Transverse colon (tissue), 4 donors: ENCODE measurements around the gene ZDHHC22.

Experiments
- POLR2A ChIP-seq: fragments of 450-650 bp; IDR thresholded peaks from one replicate; pipeline ENCODE4 v1.6.1; 2016; ENCODE audit warnings: antibody characterized with exemption, mild to moderate bottlenecking, moderate library complexity
- POLR2AphosphoS5 ChIP-seq, 3 donors: sonication (generic); formaldehyde crosslinking; IDR thresholded peaks; one replicate each; pipeline ENCODE4 v1.6.1; 2016; ENCODE audit warnings: antibody characterized with exemption in 3 of 3
- TF ChIP-seq, protein P1 (sequence below), 5 experiments: fragments of 200-600 bp in 3 of 5; fragments of 450-650 bp in 2 of 5; sonication (generic) in 3 of 5; IDR thresholded peaks; 1 replicate in 2 of 5; 2 replicates in 3 of 5; pipeline ENCODE4 v1.5.1; 2016 to 2017; ENCODE audit warnings: antibody characterized with exemption in 5 of 5, inconsistent platforms in 3 of 5, mild to moderate bottlenecking in 2 of 5, moderate library complexity in 1 of 5

DNA sequence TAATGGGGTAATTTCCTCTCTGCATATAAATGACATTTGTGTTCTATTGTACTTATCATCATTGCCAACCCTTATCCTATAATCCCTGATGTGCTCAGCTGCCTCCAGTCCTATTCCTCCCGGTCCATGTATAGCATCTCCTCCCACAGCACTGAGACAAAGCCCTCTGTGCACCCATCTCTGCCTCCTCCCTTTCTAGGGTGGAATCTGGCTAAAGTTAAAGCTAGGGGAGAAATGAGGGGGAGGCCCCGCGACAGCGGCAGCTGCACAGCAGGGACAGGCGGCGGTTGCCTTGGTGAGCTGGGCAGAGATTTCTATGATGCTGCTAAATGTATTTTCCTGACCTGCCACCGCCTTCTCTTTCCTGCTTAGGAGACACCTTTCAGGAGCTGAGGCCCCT lies 12.8 kb upstream of the ZDHHC22 start:
- TF ChIP-seq, protein P1, sequence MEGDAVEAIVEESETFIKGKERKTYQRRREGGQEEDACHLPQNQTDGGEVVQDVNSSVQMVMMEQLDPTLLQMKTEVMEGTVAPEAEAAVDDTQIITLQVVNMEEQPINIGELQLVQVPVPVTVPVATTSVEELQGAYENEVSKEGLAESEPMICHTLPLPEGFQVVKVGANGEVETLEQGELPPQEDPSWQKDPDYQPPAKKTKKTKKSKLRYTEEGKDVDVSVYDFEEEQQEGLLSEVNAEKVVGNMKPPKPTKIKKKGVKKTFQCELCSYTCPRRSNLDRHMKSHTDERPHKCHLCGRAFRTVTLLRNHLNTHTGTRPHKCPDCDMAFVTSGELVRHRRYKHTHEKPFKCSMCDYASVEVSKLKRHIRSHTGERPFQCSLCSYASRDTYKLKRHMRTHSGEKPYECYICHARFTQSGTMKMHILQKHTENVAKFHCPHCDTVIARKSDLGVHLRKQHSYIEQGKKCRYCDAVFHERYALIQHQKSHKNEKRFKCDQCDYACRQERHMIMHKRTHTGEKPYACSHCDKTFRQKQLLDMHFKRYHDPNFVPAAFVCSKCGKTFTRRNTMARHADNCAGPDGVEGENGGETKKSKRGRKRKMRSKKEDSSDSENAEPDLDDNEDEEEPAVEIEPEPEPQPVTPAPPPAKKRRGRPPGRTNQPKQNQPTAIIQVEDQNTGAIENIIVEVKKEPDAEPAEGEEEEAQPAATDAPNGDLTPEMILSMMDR (IDR thresholded peaks at IDR 0.05) = no peak
- TF ChIP-seq POLR2AphosphoS5 (IDR thresholded peaks at IDR 0.05) (no peak), POLR2A (no peak)
